ENCODE measurements around the gene TBC1D4. TPM values are rescaled to one million over a fixed set of nuclear protein-coding genes. Genes with fewer than 3 reads are reported as not detected.

Gene TBC1D4
- total RNA-seq, 2 experiments from 2014 or later, result 8.0 to 10.1 TPM

DNA sequence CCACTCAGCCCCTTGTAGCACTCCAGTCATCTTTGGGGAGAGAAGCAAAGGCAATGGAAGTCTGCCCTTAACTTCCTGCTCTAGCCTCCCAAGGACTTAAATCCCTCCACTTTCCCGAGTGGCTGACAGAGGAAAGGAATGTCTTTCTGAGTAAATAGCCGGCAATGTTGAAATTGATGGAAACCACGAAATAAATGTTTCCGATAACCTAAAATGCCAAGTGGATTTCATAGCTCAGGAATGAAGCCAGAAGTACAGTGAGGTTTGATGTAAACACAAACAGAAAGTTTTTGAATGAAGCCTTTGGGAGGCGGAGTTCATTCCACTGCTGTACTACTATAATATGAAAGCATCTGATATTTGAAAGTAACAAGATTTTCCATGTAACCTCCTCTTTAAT is 14.0 kb upstream of the TBC1D4 start:
- CTCF ChIA-PET, result no interaction called here
- H3K4me1 Mint-ChIP-seq, result no peaks in the 10 kb centered on the region

GRCh38 chr13:75494491-75494890 is 12.5 kb upstream of the TBC1D4 start:
- H3K4me3 Mint-ChIP-seq, result no peak overlapping the region
- H3K27me3 Mint-ChIP-seq, result peaks cover 21% of the 10 kb centered on the region
- DNase-seq, result no peak
- H3K4me1 Mint-ChIP-seq, result peaks cover 4% of the 10 kb centered on the region
- POLR2A ChIA-PET, result no interaction called here
- no peaks in the 10 kb centered on the region for H3K9me3 Mint-ChIP-seq
- CTCF ChIA-PET, result interaction anchor here (0.6 kb wide), 1 partner anchor 12 kb away, joined by 3 read pairs; the partner anchor contains the start of gene TBC1D4
- no peaks in the 10 kb centered on the region for H3K36me3 Mint-ChIP-seq (ENCODE audit: low read depth)
- no peak overlapping the region for H3K27ac Mint-ChIP-seq

More for the DNA sequence above, 14.0 kb upstream of the TBC1D4 start:
- POLR2A ChIA-PET, result no interaction called here
- Mint-ChIP-seq H3K9me3 (no peaks in the 10 kb centered on the region), H3K36me3 (ENCODE audit: low read depth) (no peaks in the 10 kb centered on the region), H3K4me3 (no peak overlapping the region), H3K27ac (no peak overlapping the region), H3K27me3 (peaks cover 23% of the 10 kb centered on the region)
- DNase-seq, result no peak

DNA sequence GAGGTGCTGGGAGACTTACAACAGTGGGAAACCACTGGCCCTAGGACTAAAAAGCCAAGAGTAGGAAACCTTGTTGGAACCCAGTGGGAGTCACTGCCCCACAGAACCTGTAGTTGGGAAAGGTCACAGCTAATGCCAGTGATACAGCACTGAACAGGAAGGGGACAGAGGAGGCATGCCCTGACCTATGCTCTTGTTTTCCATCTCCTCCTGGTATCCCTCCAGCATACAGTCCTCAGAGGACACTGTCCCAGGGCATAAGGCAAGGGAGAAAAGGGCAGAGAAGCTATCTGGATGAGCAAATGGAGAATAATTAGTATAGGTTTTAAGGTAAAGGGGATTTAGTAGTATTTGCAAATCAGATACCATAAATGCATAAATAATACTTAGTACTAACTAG is 11.2 kb upstream of the TBC1D4 start:
- Mint-ChIP-seq H3K4me3 (no peak overlapping the region), H3K4me1 (peaks cover 5% of the 10 kb centered on the region), H3K9me3 (no peaks in the 10 kb centered on the region), H3K27ac (no peak overlapping the region), H3K36me3 (ENCODE audit: low read depth) (no peaks in the 10 kb centered on the region), H3K27me3 (peaks cover 21% of the 10 kb centered on the region)
- CTCF ChIA-PET, result interaction anchor here (2.5 kb wide), 1 partner anchor 11 kb away, joined by 11 read pairs; the partner anchor contains the start of gene TBC1D4
- no peak for DNase-seq
- POLR2A ChIA-PET, result no interaction called here

- Mint-ChIP-seq H3K27me3 (peaks cover 25% of the 10 kb centered on the region), H3K36me3 (ENCODE audit: low read depth) (no peaks in the 10 kb centered on the region), H3K4me3 (no peak overlapping the region), H3K4me1 (peaks cover 5% of the 10 kb centered on the region), H3K9me3 (no peaks in the 10 kb centered on the region), H3K27ac (no peak overlapping the region)
- ChIA-PET POLR2A (no interaction called here), CTCF (interaction anchor here (2.5 kb wide), 1 partner anchor 10 kb away, joined by 11 read pairs; the partner anchor contains the start of gene TBC1D4)
- no peak for DNase-seq
These were observed 10.4 kb upstream of the TBC1D4 start for GRCh38 chr13:75492389-75492788.

GRCh38 chr13:75491376-75491775 is 9.4 kb upstream of the TBC1D4 start:
- no peak overlapping the region for H3K4me3 Mint-ChIP-seq
- CTCF ChIA-PET, result interaction anchor here (2.5 kb wide), 1 partner anchor 9 kb away, joined by 11 read pairs; the partner anchor contains the start of gene TBC1D4
- peaks cover 5% of the 10 kb centered on the region for H3K4me1 Mint-ChIP-seq
- no peaks in the 10 kb centered on the region for H3K9me3 Mint-ChIP-seq
- H3K27ac Mint-ChIP-seq, result no peak overlapping the region
- peaks cover 32% of the 10 kb centered on the region for H3K27me3 Mint-ChIP-seq
- POLR2A ChIA-PET, result interaction anchor here (1.1 kb wide), 1 partner anchor 46 kb away, joined by 3 read pairs; no protein-coding TSS in a partner anchor
- no peak for DNase-seq
- no peaks in the 10 kb centered on the region for H3K36me3 Mint-ChIP-seq (ENCODE audit: low read depth)

- CTCF ChIA-PET, result no interaction called here
- DNase-seq, result no peak
These were observed 7.7 kb upstream of the TBC1D4 start for GRCh38 chr13:75489502-75490263.

GRCh38 chr13:75486146-75487062 is 4.4 kb upstream of the TBC1D4 start:
- Mint-ChIP-seq H3K9me3 (no peaks in the 10 kb centered on the region), H3K36me3 (ENCODE audit: low read depth) (no peaks in the 10 kb centered on the region), H3K4me1 (peaks cover 11% of the 10 kb centered on the region), H3K4me3 (no peak overlapping the region), H3K27ac (no peak overlapping the region), H3K27me3 (peaks cover 36% of the 10 kb centered on the region)
- ChIA-PET POLR2A (no interaction called here), CTCF (no interaction called here)
- no peak for DNase-seq

More at GRCh38 chr13:75489502-75490263, 7.7 kb upstream of the TBC1D4 start:
- no peak overlapping the region for H3K4me3 Mint-ChIP-seq
- no peak overlapping the region for H3K27ac Mint-ChIP-seq
- H3K27me3 Mint-ChIP-seq, result peaks cover 41% of the 10 kb centered on the region
- no peaks in the 10 kb centered on the region for H3K36me3 Mint-ChIP-seq (ENCODE audit: low read depth)
- peaks cover 5% of the 10 kb centered on the region for H3K4me1 Mint-ChIP-seq
- no peaks in the 10 kb centered on the region for H3K9me3 Mint-ChIP-seq
- POLR2A ChIA-PET, result no interaction called here

DNA sequence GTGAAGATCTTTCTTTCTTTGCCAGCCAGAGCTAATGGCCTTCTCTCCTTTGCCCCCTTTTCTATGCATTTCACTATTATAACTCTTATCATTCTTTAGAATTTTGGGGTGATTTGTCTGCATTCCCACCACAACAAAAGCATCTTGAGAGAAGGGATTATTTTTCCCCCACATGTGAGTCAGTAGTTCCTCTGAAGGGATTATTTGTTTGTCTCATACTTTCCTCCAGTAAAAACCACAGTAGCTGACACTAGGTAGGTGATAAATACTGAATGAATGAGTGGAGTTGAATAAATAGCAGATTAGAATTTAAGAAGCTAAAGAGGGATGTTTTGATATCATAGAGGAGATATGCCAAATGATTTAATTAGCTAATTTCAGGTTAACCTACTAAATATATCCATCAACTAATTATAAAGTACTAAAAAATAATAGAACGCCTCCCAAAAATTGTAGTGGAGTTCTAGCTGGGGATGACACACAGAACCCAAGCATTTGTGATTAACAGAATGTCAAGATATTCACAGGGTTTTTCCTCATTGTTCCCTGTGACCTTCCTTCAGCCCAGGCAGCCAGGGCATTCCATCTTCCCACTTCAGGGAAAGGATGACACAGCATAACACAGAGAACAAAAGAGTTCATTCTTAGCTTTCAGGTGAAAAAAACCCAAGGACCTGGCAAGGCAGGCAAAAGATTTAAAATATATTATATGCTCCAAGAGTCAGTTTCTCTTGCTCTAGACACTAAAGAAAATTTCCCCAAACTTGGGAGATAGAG is 3.5 kb upstream of the TBC1D4 start:
- Mint-ChIP-seq H3K4me1 (peaks cover 18% of the 10 kb centered on the region), H3K4me3 (no peak overlapping the region), H3K9me3 (no peaks in the 10 kb centered on the region), H3K27me3 (peaks cover 44% of the 10 kb centered on the region), H3K27ac (no peak overlapping the region), H3K36me3 (ENCODE audit: low read depth) (no peaks in the 10 kb centered on the region)
- no peak for DNase-seq
- CTCF ChIA-PET, result no interaction called here
- POLR2A ChIA-PET, result no interaction called here

DNA sequence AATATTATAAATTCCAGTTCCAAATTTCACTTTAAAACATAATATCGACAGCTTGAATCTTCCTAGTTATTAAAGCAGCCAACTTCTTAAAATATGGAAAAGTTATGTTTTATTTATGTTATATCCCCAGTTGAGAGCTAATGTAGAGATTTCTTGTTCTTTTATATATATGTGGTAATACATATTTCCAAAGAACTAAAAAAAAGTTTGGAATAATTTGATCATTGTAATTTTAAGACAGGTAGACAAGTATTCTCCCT is 781 bp upstream of the TBC1D4 start:
- CTCF ChIA-PET, result interaction anchor here (0.9 to 2.1 kb wide), 9 partner anchors 10 to 157 kb away, joined by 3 to 11 read pairs (median 4); partner anchors contain the start of gene COMMD6
- H3K4me1 Mint-ChIP-seq, result peaks cover 14% of the 10 kb centered on the region
- DNase-seq, result no peak
- H3K27ac Mint-ChIP-seq, result no peak overlapping the region
- peak overlapping the region; percentile 86 for H3K4me3 Mint-ChIP-seq
- peaks cover 64% of the 10 kb centered on the region for H3K27me3 Mint-ChIP-seq
- no peaks in the 10 kb centered on the region for H3K9me3 Mint-ChIP-seq
- H3K36me3 Mint-ChIP-seq (ENCODE audit: low read depth), result no peaks in the 10 kb centered on the region
- POLR2A ChIA-PET, result no interaction called here

GRCh38 chr13:75481176-75482069 is 546 bp downstream of the TBC1D4 start:
- peaks cover 14% of the 10 kb centered on the region for H3K4me1 Mint-ChIP-seq
- no peaks in the 10 kb centered on the region for H3K36me3 Mint-ChIP-seq (ENCODE audit: low read depth)
- no peak overlapping the region for H3K27ac Mint-ChIP-seq
- peak overlapping the region; percentile 68 for H3K4me3 Mint-ChIP-seq
- peak; percentile 17 for DNase-seq
- H3K27me3 Mint-ChIP-seq, result peaks cover 62% of the 10 kb centered on the region
- no peaks in the 10 kb centered on the region for H3K9me3 Mint-ChIP-seq
- CTCF ChIA-PET, result interaction anchor here (0.7 to 2.1 kb wide), 9 partner anchors 11 to 155 kb away, joined by 3 to 11 read pairs (median 4); partner anchors contain the start of gene COMMD6
- POLR2A ChIA-PET, result interaction anchor here (0.7 kb wide), 1 partner anchor 65 kb away, joined by 3 read pairs; no protein-coding TSS in a partner anchor

DNA sequence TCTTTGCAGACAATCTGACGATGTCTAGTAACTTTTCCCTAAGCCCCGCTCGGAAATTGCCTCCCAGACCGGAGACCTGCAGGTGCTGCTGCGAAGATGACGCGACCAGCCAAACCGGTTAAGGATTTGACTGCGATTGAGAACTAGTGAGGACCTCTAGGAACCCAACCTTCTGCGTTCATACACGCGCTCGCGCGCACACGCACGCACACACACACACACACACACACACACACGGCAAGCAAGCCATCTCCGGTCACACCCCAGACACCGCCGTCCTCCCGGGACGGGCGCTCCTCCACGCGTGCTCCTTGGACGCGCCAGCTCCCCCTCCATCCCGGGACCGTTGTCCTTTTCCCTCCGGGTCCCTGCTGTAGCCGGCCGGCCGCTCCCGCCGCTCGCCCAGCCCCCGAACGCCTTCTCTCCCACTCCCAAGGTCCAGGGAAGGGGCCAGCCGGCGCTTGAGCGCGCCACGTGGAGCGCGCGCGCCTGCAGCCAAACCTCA is 1.2 kb downstream of the TBC1D4 start:
- ChIA-PET POLR2A (interaction anchor here (0.7 kb wide), 1 partner anchor 64 kb away, joined by 3 read pairs; no protein-coding TSS in a partner anchor), CTCF (no interaction called here)
- Mint-ChIP-seq H3K27me3 (peaks cover 59% of the 10 kb centered on the region), H3K36me3 (ENCODE audit: low read depth) (no peaks in the 10 kb centered on the region), H3K4me3 (peak overlapping the region; percentile 68), H3K9me3 (no peaks in the 10 kb centered on the region), H3K27ac (no peak overlapping the region), H3K4me1 (peaks cover 14% of the 10 kb centered on the region)
- DNase-seq, result peak; percentile 24

Data from activated CD4-positive, alpha-beta memory T cell treated with anti-CD3 and anti-CD28 coated beads, Interleukin-2, amount 10 ng/mL, durations not matched to agents 7 days and 5 days (primary cell).